ENCODE results near the gene PRPF6.

DNA sequence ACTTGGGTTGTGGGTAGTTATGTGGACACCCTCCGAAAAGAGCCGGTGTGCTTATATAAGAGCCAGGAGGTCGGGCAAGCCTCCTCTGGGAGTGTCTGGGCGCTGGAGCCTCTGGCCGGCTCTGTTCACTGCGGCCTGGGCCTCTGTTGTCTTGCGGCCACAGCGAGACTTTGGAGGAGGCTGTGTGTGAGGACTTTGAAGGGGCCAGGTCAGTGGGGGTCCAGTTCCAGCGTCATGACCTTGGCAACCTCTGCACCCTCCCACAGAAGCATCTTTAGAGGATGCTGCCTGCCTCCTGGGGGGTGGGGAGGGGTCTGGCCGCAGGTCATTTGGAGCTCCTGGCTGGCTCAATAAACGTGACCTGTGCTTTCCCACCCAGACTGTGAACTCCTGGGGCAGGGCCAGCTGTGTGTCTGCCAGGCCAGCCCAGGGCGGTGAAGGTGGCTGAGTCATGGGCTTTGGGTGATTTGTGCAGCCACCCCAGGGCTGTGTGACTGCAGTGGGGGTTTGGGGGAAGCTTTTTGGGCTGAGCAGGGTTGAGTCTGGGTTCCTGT, 83.3 kb downstream of the PRPF6 start:
- no peak for TF ChIP-seq CTCF (IDR thresholded peaks at IDR 0.05)
- TF ChIP-seq ZFX (IDR thresholded peaks at IDR 0.05; ENCODE audit: borderline replicate concordance): no peak

Data from 22Rv1 (cell line).